Natural killer cell (primary cell): ENCODE data around the gene FAAH2. TPM values are rescaled to one million over a fixed set of nuclear protein-coding genes. Genes with fewer than 3 reads are reported as not detected.

Experiments used
- ATAC-seq, 3 donors: fragments of 150-1000 bp in 2 of 3; fragments of 200-7000 bp in 1 of 3; cut with Tn5 transposase; 1 replicate in 1 of 3; 2 replicates in 2 of 3; pipeline ENCODE4 v1.10.0; 2021; ENCODE audit warnings: mild to moderate bottlenecking in 2 of 3, moderate library complexity in 2 of 3
- DNase-seq, 2 donors: peaks; one replicate each; pipeline versions ENCODE4 v3.0.0 to v3.0.0-alpha.2; 2013 to 2021; ENCODE audit warnings: mixed read lengths in 1 of 2
- H3K27ac ChIP-seq: one replicate; pipeline ENCODE4 v1.5.1; 2013; ENCODE audit warnings: mild to moderate bottlenecking, low read length
- H3K27me3 ChIP-seq: one replicate; pipeline ENCODE4 v1.6.1; 2013; ENCODE audit warnings: low read length; ENCODE audit not compliant: control insufficient read depth, insufficient read depth
- H3K36me3 ChIP-seq: one replicate; pipeline ENCODE4 v1.6.1; 2013; ENCODE audit warnings: low read length; ENCODE audit not compliant: control insufficient read depth, insufficient read depth
- H3K4me1 ChIP-seq: one replicate; pipeline ENCODE4 v1.6.1; 2013; ENCODE audit warnings: low read length; ENCODE audit not compliant: control insufficient read depth, insufficient read depth
- H3K4me3 ChIP-seq: one replicate; pipeline ENCODE4 v1.5.1; 2013; ENCODE audit warnings: low read length
- H3K9me3 ChIP-seq: one replicate; pipeline ENCODE4 v1.6.1; 2013; ENCODE audit warnings: low read length; ENCODE audit not compliant: control insufficient read depth, insufficient read depth
- H3K27ac Mint-ChIP-seq, 2 donors: one replicate each; pipeline ENCODE4 v1.8.0; 2022; ENCODE audit warnings: mild to moderate bottlenecking in 2 of 2, mixed read lengths in 2 of 2, moderate library complexity in 1 of 2
- H3K27me3 Mint-ChIP-seq, 2 donors: one replicate each; pipeline ENCODE4 v1.8.0; 2022; ENCODE audit warnings: low read depth in 2 of 2, mixed read lengths in 2 of 2
- H3K36me3 Mint-ChIP-seq: one replicate; pipeline ENCODE4 v1.8.0; 2022; ENCODE audit warnings: mixed read lengths
- H3K4me1 Mint-ChIP-seq, 2 donors: one replicate each; pipeline ENCODE4 v1.8.0; 2022; ENCODE audit warnings: mixed read lengths in 2 of 2
- H3K4me3 Mint-ChIP-seq: one replicate; pipeline ENCODE4 v1.8.0; 2022; ENCODE audit warnings: mild to moderate bottlenecking, moderate library complexity, mixed read lengths
- H3K9me3 Mint-ChIP-seq, 2 donors: one replicate each; pipeline ENCODE4 v1.8.0; 2022; ENCODE audit warnings: mixed read lengths in 2 of 2
- WGBS: methylation state at CpG from one replicate; pipeline ENCODE4 v1.1.7; 2013; ENCODE audit warnings: missing lambda C conversion rate; ENCODE audit not compliant: insufficient coverage; 5-methylcytosine and 5-hydroxymethylcytosine counted together
- intact Hi-C: fragments of 100-400 bp; cut with micrococcal nuclease; formaldehyde crosslinking; loops from one replicate; pipeline ENCODE4 v1.14.2; 2022
- total RNA-seq, 4 donors: library from RNA; stranded (reverse); fragments of 120-200 nt in 1 of 4; gene quantifications; one replicate each; pipeline versions ENCODE4 v1.2.3 to v1.2.4, GENCODE V29; 2013 to 2022
- TF ChIP-seq, protein P1 (sequence below): fragments of 200-600 bp; IDR thresholded peaks from one replicate; pipeline ENCODE4 v1.8.0; 2022; ENCODE audit warnings: antibody characterized with exemption

The FAAH2 gene
- total RNA-seq, 3 donors from 2014 or later (not counting 1 experiment from before 2014, with no cell fraction given) = 0.12 to 1.6 (median 1.2) TPM

DNA sequence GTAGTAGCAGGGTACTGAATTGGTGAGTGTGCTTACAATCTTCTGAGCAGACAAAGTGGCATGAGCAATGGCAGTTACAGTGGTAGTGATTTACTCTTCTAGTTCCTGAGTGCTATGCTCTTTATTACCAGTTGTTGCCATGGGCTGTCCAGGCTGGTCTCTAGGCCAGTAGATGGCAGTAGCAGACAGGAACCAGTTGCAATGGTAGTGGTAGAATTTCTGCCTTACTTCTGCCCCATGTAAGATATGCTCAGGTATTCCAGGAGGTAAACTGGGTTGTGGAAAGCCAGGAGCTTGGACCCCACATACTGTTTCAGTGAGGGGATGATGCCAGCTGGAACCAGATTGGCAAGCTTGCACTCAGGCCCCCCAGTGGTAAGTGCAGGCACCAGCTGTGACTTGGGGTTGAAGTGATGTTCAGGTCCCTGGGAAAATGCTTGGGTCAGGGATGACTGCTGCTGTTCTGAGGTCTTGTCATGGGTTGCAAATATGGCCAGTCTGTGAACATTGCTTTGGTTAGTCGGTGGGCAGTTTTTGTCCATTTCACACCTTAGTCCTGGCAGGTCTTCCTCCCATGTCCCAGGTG, 242.3 kb downstream of the FAAH2 start:
- Mint-ChIP-seq H3K4me1 (no peaks in the 10 kb centered on the region), H3K9me3 (no peaks in the 10 kb centered on the region), H3K27ac (no peak overlapping the region), H3K27me3 (peaks cover 4 to 19% of the 10 kb centered on the region in 2 donors), H3K4me3 (no peak overlapping the region), H3K36me3 (no peaks in the 10 kb centered on the region)
- ATAC-seq (peak in 1 of 3 donors; percentile 28), DNase-seq (peak in 1 of 2 donors; percentile 38)
- no peaks in the 10 kb centered on the region for H3K4me1 ChIP-seq
- H3K4me3 ChIP-seq = no peak overlapping the region
- TF ChIP-seq, protein P1, sequence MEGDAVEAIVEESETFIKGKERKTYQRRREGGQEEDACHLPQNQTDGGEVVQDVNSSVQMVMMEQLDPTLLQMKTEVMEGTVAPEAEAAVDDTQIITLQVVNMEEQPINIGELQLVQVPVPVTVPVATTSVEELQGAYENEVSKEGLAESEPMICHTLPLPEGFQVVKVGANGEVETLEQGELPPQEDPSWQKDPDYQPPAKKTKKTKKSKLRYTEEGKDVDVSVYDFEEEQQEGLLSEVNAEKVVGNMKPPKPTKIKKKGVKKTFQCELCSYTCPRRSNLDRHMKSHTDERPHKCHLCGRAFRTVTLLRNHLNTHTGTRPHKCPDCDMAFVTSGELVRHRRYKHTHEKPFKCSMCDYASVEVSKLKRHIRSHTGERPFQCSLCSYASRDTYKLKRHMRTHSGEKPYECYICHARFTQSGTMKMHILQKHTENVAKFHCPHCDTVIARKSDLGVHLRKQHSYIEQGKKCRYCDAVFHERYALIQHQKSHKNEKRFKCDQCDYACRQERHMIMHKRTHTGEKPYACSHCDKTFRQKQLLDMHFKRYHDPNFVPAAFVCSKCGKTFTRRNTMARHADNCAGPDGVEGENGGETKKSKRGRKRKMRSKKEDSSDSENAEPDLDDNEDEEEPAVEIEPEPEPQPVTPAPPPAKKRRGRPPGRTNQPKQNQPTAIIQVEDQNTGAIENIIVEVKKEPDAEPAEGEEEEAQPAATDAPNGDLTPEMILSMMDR = no peak
- intact Hi-C loops = no loop called here
- no peaks in the 10 kb centered on the region for H3K36me3 ChIP-seq
- no peak overlapping the region for H3K27ac ChIP-seq
- 82% methylated on average over 1 of the region's 1 CpG for WGBS
- no peaks in the 10 kb centered on the region for H3K9me3 ChIP-seq
- no peaks in the 10 kb centered on the region for H3K27me3 ChIP-seq

Other genes with a start within 250 kb of the FAAH2 start
- 10 to 100 TPM; 10.9 to 13.0 (median 11.8) TPM for gene SPIN2B, start 165.2 kb upstream of the FAAH2 start, total RNA-seq
- gene SPIN2A, start 149.3 kb upstream of the FAAH2 start, total RNA-seq = 1 to 10 TPM in 2 of 3 donors, under 1 TPM in 1; 0.43 to 1.4 (median 1.3) TPM